HFF-Myc (cell line): ENCODE data around the gene MON2.
"Not testable (repeated sequence)": the region's sequence is repeated elsewhere in the genome, so short reads cannot be mapped to it uniquely, and the experiment has no call there.

Experiments used
- DNase-seq: peaks from one replicate; pipeline ENCODE4 v3.0.0-alpha.2; 2011; ENCODE audit warnings: low read depth; ENCODE audit errors: extremely low read depth
- H3K4me3 ChIP-seq: replicated peaks from 2 replicates; pipeline ENCODE4 v1.5.1; 2011; ENCODE audit warnings: low read depth, mild to moderate bottlenecking, control low read depth, low read length
- CTCF ChIP-seq: IDR thresholded peaks from 2 replicates; pipeline ENCODE4 v1.5.1; 2012; ENCODE audit warnings: mild to moderate bottlenecking, low read depth, low read length, control low read depth; ENCODE audit errors: missing control alignments

Gene MON2

GRCh38 chr12:62438098-62438692 is 28.4 kb upstream of the MON2 start:
- DNase-seq: peak; percentile 47
- TF ChIP-seq CTCF: peak; percentile 64
- H3K4me3 ChIP-seq: no peak overlapping the region

GRCh38 chr12:62446754-62447452 is 19.7 kb upstream of the MON2 start:
- H3K4me3 ChIP-seq: no peak overlapping the region
- no peak for TF ChIP-seq CTCF
- DNase-seq: no peak

GRCh38 chr12:62448436-62448835 is 18.2 kb upstream of the MON2 start:
- no peak for DNase-seq
- TF ChIP-seq CTCF: no peak
- no peak overlapping the region for H3K4me3 ChIP-seq

GRCh38 chr12:62455429-62455828 is 11.2 kb upstream of the MON2 start:
- not testable (repeated sequence) for DNase-seq, H3K4me3 ChIP-seq

- no peak for TF ChIP-seq CTCF
- H3K4me3 ChIP-seq: no peak overlapping the region
- DNase-seq: no peak
Observed at GRCh38 chr12:62458626-62459025, 8.0 kb upstream of the MON2 start.

- TF ChIP-seq CTCF: no peak
- H3K4me3 ChIP-seq: no peak overlapping the region
- DNase-seq: no peak
Observed at GRCh38 chr12:62459976-62460375, 6.7 kb upstream of the MON2 start.

GRCh38 chr12:62461171-62461837 is 5.3 kb upstream of the MON2 start:
- not testable (repeated sequence) for H3K4me3 ChIP-seq

GRCh38 chr12:62463252-62463651 is 3.4 kb upstream of the MON2 start:
- H3K4me3 ChIP-seq, DNase-seq: not testable (repeated sequence)

More at GRCh38 chr12:62461171-62461837, 5.3 kb upstream of the MON2 start:
- not testable (repeated sequence) for DNase-seq
